ENCODE measurements around the gene ASXL1. TPM values are rescaled to one million over a fixed set of nuclear protein-coding genes. Genes with fewer than 3 reads are reported as not detected.

Gene ASXL1
- total RNA-seq, 1 donor from 2014 or later: 140 TPM

GRCh38 chr20:32325706-32326503 lies 32.2 kb upstream of the ASXL1 start:
- peaks cover 5% of the 10 kb centered on the region for H3K36me3 Mint-ChIP-seq (ENCODE audit: low read depth)
- no peak overlapping the region for H3K4me3 Mint-ChIP-seq
- H3K27ac Mint-ChIP-seq (ENCODE audit: unreplicated experiment): no peak overlapping the region
- no peak for TF ChIP-seq CTCF (conservative IDR thresholded peaks at IDR 0.05)
- no peaks in the 10 kb centered on the region for H3K9me3 Mint-ChIP-seq
- no peaks in the 10 kb centered on the region for H3K27me3 Mint-ChIP-seq (ENCODE audit: low read depth)
- H3K4me1 Mint-ChIP-seq: peaks cover 7% of the 10 kb centered on the region
- DNase-seq (ENCODE audit: low read depth, low spot score): no peak

GRCh38 chr20:32326504-32326845 lies 31.7 kb upstream of the ASXL1 start:
- no peak for TF ChIP-seq CTCF (conservative IDR thresholded peaks at IDR 0.05)
- H3K27ac Mint-ChIP-seq (ENCODE audit: unreplicated experiment): no peak overlapping the region
- no peak overlapping the region for H3K4me3 Mint-ChIP-seq
- no peaks in the 10 kb centered on the region for H3K27me3 Mint-ChIP-seq (ENCODE audit: low read depth)
- no peak for DNase-seq (ENCODE audit: low read depth, low spot score)
- peaks cover 3% of the 10 kb centered on the region for H3K36me3 Mint-ChIP-seq (ENCODE audit: low read depth)
- peaks cover 7% of the 10 kb centered on the region for H3K4me1 Mint-ChIP-seq
- no peaks in the 10 kb centered on the region for H3K9me3 Mint-ChIP-seq

- H3K9me3 Mint-ChIP-seq: no peaks in the 10 kb centered on the region
- peak overlapping the region; percentile 3 for H3K27ac Mint-ChIP-seq (ENCODE audit: unreplicated experiment)
- TF ChIP-seq CTCF (conservative IDR thresholded peaks at IDR 0.05): no peak
- H3K27me3 Mint-ChIP-seq (ENCODE audit: low read depth): no peaks in the 10 kb centered on the region
- H3K4me1 Mint-ChIP-seq: peaks cover 7% of the 10 kb centered on the region
- peaks cover 6% of the 10 kb centered on the region for H3K36me3 Mint-ChIP-seq (ENCODE audit: low read depth)
- H3K4me3 Mint-ChIP-seq: no peak overlapping the region
- no peak for DNase-seq (ENCODE audit: low read depth, low spot score)
Observed at GRCh38 chr20:32327087-32327681, 30.9 kb upstream of the ASXL1 start.

- H3K9me3 Mint-ChIP-seq: no peaks in the 10 kb centered on the region
- no peak for DNase-seq (ENCODE audit: low read depth, low spot score)
- no peaks in the 10 kb centered on the region for H3K27me3 Mint-ChIP-seq (ENCODE audit: low read depth)
- peaks cover 11% of the 10 kb centered on the region for H3K36me3 Mint-ChIP-seq (ENCODE audit: low read depth)
- no peak for TF ChIP-seq CTCF (conservative IDR thresholded peaks at IDR 0.05)
- peak overlapping the region; percentile 36 for H3K27ac Mint-ChIP-seq (ENCODE audit: unreplicated experiment)
- no peak overlapping the region for H3K4me3 Mint-ChIP-seq
- peaks cover 7% of the 10 kb centered on the region for H3K4me1 Mint-ChIP-seq
Observed at GRCh38 chr20:32329817-32330554, 28.1 kb upstream of the ASXL1 start.

- Mint-ChIP-seq H3K4me3 (no peak overlapping the region), H3K27me3 (ENCODE audit: low read depth) (no peaks in the 10 kb centered on the region), H3K27ac (ENCODE audit: unreplicated experiment) (no peak overlapping the region), H3K9me3 (no peaks in the 10 kb centered on the region), H3K36me3 (ENCODE audit: low read depth) (peaks cover 11% of the 10 kb centered on the region), H3K4me1 (peaks cover 7% of the 10 kb centered on the region)
- TF ChIP-seq CTCF (conservative IDR thresholded peaks at IDR 0.05): no peak
- DNase-seq (ENCODE audit: low read depth, low spot score): no peak
Observed at GRCh38 chr20:32330555-32330897, 27.6 kb upstream of the ASXL1 start.
